ENCODE data around the gene RUFY2. TPM values are rescaled to one million over a fixed set of nuclear protein-coding genes. Genes with fewer than 3 reads are reported as not detected.

Gene RUFY2
- total RNA-seq, 1 donor = 35.5 TPM

DNA sequence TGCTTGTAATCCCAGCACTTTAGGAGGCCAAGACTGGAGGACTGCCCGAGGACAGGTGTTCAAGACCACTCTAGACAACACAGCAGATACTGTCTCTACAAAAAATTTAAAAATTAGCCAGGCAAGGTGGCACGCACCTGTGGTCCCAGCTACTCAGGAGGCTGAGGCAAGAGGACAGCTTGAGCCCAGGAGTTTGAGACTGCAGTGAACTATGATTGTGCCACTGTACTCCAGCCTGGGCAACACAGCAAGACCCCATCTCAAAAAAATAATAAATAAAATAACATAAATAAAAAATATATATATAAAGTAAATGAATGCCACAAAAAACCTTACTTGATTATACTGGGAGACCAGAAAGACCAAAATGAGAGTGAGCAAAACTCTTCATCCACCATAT, 53.5 kb downstream of the RUFY2 start:
- no peaks in the 10 kb centered on the region for H3K4me1 ChIP-seq (ENCODE audit: insufficient read depth, low read length)
- H3K27ac ChIP-seq (ENCODE audit: low read depth, low read length) = no peak overlapping the region
- H4K20me1 ChIP-seq (ENCODE audit: insufficient read depth, low read length) = no peaks in the 10 kb centered on the region
- H3K36me3 ChIP-seq (ENCODE audit: insufficient read depth, low read length) = peaks cover 48% of the 10 kb centered on the region
- no peak overlapping the region for H3K4me2 ChIP-seq (ENCODE audit: insufficient read depth, low read length)
- H3K9me3 ChIP-seq (ENCODE audit: low read depth, low read length) = no peaks in the 10 kb centered on the region
- H3K79me2 ChIP-seq (ENCODE audit: insufficient read depth, low read length) = no peaks in the 10 kb centered on the region
- no peak overlapping the region for H3K4me3 ChIP-seq (ENCODE audit: insufficient read depth, low read length)
- H2AFZ ChIP-seq (ENCODE audit: low read length) = no peak overlapping the region
- DNase-seq (ENCODE audit: insufficient read length, low spot score, missing footprints) = no peak
- TF ChIP-seq, protein P1, sequence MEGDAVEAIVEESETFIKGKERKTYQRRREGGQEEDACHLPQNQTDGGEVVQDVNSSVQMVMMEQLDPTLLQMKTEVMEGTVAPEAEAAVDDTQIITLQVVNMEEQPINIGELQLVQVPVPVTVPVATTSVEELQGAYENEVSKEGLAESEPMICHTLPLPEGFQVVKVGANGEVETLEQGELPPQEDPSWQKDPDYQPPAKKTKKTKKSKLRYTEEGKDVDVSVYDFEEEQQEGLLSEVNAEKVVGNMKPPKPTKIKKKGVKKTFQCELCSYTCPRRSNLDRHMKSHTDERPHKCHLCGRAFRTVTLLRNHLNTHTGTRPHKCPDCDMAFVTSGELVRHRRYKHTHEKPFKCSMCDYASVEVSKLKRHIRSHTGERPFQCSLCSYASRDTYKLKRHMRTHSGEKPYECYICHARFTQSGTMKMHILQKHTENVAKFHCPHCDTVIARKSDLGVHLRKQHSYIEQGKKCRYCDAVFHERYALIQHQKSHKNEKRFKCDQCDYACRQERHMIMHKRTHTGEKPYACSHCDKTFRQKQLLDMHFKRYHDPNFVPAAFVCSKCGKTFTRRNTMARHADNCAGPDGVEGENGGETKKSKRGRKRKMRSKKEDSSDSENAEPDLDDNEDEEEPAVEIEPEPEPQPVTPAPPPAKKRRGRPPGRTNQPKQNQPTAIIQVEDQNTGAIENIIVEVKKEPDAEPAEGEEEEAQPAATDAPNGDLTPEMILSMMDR (IDR thresholded peaks at IDR 0.05; ENCODE audit: extremely low read depth, low read depth, low read length) = no peak
- no peaks in the 10 kb centered on the region for H3K27me3 ChIP-seq (ENCODE audit: insufficient read depth, low read length)

DNA sequence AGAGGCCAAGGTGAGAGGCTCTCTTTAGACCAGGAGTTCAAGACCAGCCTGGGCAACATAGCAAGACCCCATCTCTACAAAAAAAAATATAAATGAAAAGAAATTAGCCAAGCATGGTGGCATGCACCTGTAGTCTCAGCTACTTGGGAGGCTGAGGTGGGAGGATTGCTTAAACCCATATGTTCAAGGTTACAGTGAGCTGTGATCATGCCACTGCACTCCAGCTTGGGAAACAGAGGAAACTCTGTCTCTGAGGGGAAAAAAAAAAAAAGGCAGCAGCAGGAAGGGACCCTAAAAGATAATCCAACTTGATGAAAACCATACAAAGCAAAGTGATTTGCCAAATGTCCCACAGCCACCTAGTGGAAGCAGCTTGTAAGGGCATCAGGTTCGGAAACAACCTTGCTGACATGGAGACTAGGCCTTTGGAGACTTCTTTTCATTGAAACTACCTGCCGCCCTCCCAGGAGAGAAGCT, 58.8 kb downstream of the RUFY2 start:
- no peak overlapping the region for H2AFZ ChIP-seq (ENCODE audit: low read length)
- TF ChIP-seq, protein P1 (IDR thresholded peaks at IDR 0.05; ENCODE audit: extremely low read depth, low read depth, low read length) = peak; percentile 80
- no peaks in the 10 kb centered on the region for H3K27me3 ChIP-seq (ENCODE audit: insufficient read depth, low read length)
- H3K36me3 ChIP-seq (ENCODE audit: insufficient read depth, low read length) = peaks cover 46% of the 10 kb centered on the region
- no peaks in the 10 kb centered on the region for H3K9me3 ChIP-seq (ENCODE audit: low read depth, low read length)
- peak; percentile 53 for DNase-seq (ENCODE audit: insufficient read length, low spot score, missing footprints)
- peaks cover 3% of the 10 kb centered on the region for H4K20me1 ChIP-seq (ENCODE audit: insufficient read depth, low read length)
- H3K27ac ChIP-seq (ENCODE audit: low read depth, low read length) = no peak overlapping the region
- H3K4me2 ChIP-seq (ENCODE audit: insufficient read depth, low read length) = no peak overlapping the region
- peaks cover 4% of the 10 kb centered on the region for H3K4me1 ChIP-seq (ENCODE audit: insufficient read depth, low read length)
- H3K79me2 ChIP-seq (ENCODE audit: insufficient read depth, low read length) = no peaks in the 10 kb centered on the region
- H3K4me3 ChIP-seq (ENCODE audit: insufficient read depth, low read length) = no peak overlapping the region

DNA sequence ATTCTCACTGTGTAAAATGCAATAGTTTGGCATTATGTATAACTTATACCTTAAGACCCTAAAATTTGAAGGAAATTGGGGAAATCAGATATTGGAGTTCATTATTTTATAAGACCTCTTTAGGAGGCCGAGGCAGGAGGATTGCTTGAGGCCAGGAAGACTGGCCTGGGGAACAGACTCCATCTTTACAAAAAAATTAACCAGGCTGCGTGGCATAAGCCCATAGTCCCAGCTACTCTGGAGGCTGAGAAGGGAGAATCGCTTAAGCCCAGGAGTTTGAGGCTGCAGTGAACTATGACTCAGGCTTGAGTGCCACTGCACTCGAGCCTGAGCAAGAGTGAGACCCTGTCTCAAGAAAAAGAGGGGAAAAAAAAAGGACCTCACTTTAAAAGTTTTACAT, 60.3 kb downstream of the RUFY2 start:
- no peak overlapping the region for H2AFZ ChIP-seq (ENCODE audit: low read length)

DNA sequence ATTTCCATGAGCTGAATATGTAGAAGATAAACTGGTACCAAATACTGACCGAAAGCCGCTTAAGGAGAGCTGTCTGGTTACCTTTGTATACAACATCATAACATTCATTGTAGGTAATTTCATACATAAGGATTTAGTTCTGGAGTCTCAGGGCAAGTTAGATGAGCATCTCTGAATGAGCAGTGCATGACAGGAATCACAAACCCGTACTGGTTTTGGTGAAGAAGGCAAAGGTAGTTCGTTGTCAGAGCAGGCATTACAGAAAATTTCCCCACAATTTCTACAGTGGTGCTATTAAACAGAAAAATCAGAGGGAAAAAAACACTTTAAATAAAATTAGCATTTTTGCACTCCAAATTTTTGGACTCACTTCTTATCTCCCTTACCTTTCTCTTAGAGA, 61.5 kb downstream of the RUFY2 start:
- DNase-seq (ENCODE audit: insufficient read length, low spot score, missing footprints) = no peak
- no peak overlapping the region for H3K4me3 ChIP-seq (ENCODE audit: insufficient read depth, low read length)
- H3K27ac ChIP-seq (ENCODE audit: low read depth, low read length) = no peak overlapping the region
- H3K79me2 ChIP-seq (ENCODE audit: insufficient read depth, low read length) = peaks cover 20% of the 10 kb centered on the region
- no peak overlapping the region for H2AFZ ChIP-seq (ENCODE audit: low read length)
- peaks cover 14% of the 10 kb centered on the region for H4K20me1 ChIP-seq (ENCODE audit: insufficient read depth, low read length)
- H3K27me3 ChIP-seq (ENCODE audit: insufficient read depth, low read length) = no peaks in the 10 kb centered on the region
- TF ChIP-seq, protein P1 (IDR thresholded peaks at IDR 0.05; ENCODE audit: extremely low read depth, low read depth, low read length) = no peak
- peaks cover 4% of the 10 kb centered on the region for H3K4me1 ChIP-seq (ENCODE audit: insufficient read depth, low read length)
- no peaks in the 10 kb centered on the region for H3K9me3 ChIP-seq (ENCODE audit: low read depth, low read length)
- H3K4me2 ChIP-seq (ENCODE audit: insufficient read depth, low read length) = no peak overlapping the region
- peaks cover 63% of the 10 kb centered on the region for H3K36me3 ChIP-seq (ENCODE audit: insufficient read depth, low read length)

More for the DNA sequence above, 60.3 kb downstream of the RUFY2 start:
- H4K20me1 ChIP-seq (ENCODE audit: insufficient read depth, low read length) = peaks cover 9% of the 10 kb centered on the region
- H3K9me3 ChIP-seq (ENCODE audit: low read depth, low read length) = no peaks in the 10 kb centered on the region
- TF ChIP-seq, protein P1 (IDR thresholded peaks at IDR 0.05; ENCODE audit: extremely low read depth, low read depth, low read length) = no peak
- H3K4me2 ChIP-seq (ENCODE audit: insufficient read depth, low read length) = no peak overlapping the region
- no peak overlapping the region for H3K27ac ChIP-seq (ENCODE audit: low read depth, low read length)
- peaks cover 55% of the 10 kb centered on the region for H3K36me3 ChIP-seq (ENCODE audit: insufficient read depth, low read length)
- H3K4me3 ChIP-seq (ENCODE audit: insufficient read depth, low read length) = no peak overlapping the region
- DNase-seq (ENCODE audit: insufficient read length, low spot score, missing footprints) = peak; percentile 51
- peaks cover 9% of the 10 kb centered on the region for H3K79me2 ChIP-seq (ENCODE audit: insufficient read depth, low read length)
- no peaks in the 10 kb centered on the region for H3K27me3 ChIP-seq (ENCODE audit: insufficient read depth, low read length)
- H3K4me1 ChIP-seq (ENCODE audit: insufficient read depth, low read length) = peaks cover 4% of the 10 kb centered on the region
